Stimulated activated CD8-positive, alpha-beta memory T cell treated with anti-CD3 and anti-CD28 coated beads, Interleukin-7, amount 100 ng/mL, for 1 hour (primary cell): ENCODE results near the gene OR4D2.
A peak's percentile ranks its signal among the peaks of the same experiment; 100 is the strongest.
"Not testable (repeated sequence)": the region's sequence is repeated elsewhere in the genome, so short reads cannot be mapped to it uniquely, and the experiment has no call there.

Source experiments
- DNase-seq, 2 donors: peaks; one replicate each; pipeline ENCODE4 v3.0.0-alpha.2; 2020; ENCODE audit warnings: low read depth in 2 of 2

The OR4D2 gene

GRCh38 chr17:58166682-58167081 is at the start of gene OR4D2:
Gene OR4D2, plus strand, starts transcription at chr17:58166982. Its CDS starts 2,674 bp downstream, at chr17:58169656.
- no peak for DNase-seq

DNA sequence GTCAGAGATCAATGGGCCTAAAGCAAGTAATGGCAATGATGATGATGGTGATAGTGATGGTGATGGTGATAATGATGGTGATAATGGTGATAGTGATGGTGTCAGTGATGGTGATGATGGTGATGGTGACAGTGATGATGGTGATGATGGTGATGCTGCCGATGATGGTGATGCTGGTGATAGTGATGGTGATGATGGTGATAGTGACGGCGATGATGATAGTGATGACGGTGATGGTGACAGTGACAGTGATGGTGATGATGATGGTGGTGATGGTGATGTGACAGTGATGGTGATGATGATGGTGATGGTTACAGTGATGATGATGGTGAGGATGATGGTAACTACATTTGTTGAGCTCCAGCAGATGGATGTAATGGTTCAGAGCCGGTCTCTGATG is 49.4 kb upstream of the OR4D2 start:
- DNase-seq = no peak

DNA sequence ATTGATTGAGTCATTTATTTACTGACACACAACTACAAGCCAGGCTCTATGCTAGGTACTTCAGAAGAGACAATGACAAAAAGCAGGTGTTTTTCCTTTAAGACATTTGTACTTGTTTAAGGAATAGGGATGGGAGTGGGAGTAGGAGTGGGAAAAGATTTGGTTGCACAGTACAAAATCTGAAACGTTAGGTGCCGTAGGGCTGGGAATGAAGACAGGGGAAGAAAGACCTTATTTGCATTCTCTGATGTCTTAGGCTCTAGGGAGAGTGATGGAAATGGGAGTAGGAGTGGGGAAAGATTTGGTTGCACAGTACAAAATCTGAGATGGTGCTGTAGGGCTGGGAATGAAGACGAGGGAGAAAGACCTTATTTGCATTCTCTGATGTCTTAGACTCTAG is 47.3 kb upstream of the OR4D2 start:
- no peak for DNase-seq

- no peak for DNase-seq
These were observed 46.5 kb upstream of the OR4D2 start for GRCh38 chr17:58120195-58120822.

- DNase-seq = peak in 1 of 2 donors; percentile 5
These were observed 44.9 kb upstream of the OR4D2 start for GRCh38 chr17:58121925-58122324.

DNA sequence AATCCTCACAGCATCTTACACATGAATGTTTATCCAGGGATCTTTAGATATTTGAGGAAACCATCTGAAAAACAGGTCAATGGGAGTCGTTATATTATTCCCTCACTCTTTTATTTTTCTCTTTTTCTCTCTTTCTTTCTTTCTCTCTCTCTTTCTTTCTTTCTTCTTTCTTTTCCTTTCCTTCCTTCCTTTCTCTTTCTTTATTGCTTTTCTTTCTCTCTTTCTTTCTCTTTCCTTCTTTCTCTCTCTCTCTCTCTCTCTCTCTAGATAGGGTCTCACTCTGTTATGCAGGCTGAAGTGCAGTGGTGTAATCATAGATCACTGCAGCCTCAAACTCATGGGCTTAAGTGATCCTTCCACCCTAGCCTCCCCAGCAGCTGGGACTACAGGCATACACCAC is 38.9 kb upstream of the OR4D2 start:
- no peak for DNase-seq

- not testable (repeated sequence) for DNase-seq
These were observed 34.1 kb upstream of the OR4D2 start for GRCh38 chr17:58132697-58133096.

DNA sequence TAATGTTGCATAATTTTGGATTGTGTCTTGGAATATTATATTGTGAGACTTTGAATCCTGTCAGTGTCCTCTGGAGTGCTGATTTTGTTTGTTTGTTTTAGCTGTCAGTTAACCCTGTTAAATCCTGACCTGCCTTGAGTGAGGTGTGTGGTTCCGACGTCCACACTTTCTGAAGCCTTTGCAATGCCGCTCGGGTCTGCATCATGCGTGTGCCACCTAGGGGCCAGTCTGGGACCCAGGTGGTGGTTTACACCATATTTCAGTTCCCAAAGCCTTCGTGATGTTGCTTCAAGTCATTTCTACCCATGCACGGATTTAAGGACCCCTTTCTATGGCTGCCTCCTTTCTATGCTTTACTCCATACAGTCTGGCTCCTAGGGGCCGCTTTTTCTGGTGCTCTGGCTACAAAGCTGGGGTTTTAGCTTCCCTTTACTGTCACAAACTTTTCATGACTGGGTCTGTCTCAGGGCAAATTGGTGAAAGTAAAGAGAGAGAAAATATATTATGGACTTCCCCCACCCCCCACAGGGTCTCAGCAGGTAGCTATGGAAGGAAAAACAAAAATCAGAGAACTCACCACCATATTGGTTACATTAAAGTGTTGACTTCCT is 30.0 kb upstream of the OR4D2 start:
- DNase-seq = no peak

DNA sequence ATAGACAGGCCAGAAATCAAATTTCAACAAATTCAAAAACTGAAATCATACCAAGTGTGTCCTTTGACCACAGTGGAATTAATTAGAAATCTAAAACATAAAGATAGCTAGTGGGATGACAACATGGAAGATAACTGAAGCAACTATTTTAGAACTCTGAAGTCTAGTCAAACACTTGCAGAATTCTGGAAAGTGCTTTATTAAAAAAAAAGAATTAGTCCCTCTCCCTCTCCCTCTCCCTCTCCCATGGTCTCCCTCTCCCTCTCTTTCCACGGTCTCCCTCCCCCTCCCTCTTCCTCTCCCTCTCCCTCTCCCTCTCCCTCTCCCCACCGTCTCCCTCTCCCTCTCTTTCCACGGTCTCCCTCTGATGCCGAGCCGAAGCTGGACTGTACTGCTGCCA is 25.3 kb upstream of the OR4D2 start:
- DNase-seq = no peak

GRCh38 chr17:58143335-58143734 is 23.4 kb upstream of the OR4D2 start:
- not testable (repeated sequence) for DNase-seq

DNA sequence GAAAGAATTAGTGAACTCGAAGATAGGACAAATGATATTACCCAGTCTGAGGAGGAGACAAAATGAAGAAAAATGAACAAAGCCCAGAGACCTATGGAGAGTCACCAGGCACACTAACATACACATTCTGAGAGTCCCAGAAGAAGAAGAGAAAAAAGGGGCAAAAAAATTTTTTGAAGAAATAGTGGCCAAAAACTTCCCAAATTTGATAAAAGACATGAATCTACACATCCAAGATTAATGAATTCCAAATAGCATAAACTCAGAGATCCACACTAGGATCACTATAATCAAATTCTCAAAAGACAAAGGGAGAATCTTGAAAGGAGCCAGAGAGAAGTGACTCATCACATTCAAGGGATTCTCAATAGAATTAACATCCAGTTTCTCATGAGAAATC is 22.0 kb upstream of the OR4D2 start:
- no peak for DNase-seq

DNA sequence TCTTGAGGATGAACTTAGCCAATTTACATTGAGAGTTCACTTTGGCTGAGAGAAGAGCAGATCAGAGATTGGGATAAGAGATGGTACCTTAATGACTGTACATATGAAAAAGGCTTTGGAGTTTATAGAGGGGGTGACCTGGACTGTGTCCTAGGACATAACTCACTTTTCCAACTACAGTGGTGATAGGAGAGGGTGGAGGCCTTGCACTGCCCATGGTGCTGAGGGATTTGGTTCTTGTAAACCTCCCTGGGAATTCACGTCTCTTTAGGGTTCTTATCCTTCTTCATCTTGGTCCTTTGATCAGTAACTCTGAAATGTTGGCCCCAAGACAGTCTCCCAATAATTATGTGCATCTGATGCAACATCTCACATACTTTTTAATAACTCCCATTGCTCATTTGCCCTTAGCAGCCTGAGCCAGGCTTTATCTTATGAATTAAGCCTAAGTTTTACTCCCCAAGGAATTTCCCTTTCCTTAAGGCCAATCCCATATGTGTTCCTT is 18.8 kb upstream of the OR4D2 start, which contains the start of gene OR4D1:
Gene OR4D1, plus strand, starts transcription at position 455 of the 505 bp plus-strand sequence. CDS start 6,770 bp downstream, outside the sequence.
- DNase-seq = no peak

GRCh38 chr17:58148609-58149008 is 18.2 kb upstream of the OR4D2 start:
- no peak for DNase-seq

- DNase-seq = no peak
These were observed 16.4 kb upstream of the OR4D2 start for GRCh38 chr17:58150394-58150793.

DNA sequence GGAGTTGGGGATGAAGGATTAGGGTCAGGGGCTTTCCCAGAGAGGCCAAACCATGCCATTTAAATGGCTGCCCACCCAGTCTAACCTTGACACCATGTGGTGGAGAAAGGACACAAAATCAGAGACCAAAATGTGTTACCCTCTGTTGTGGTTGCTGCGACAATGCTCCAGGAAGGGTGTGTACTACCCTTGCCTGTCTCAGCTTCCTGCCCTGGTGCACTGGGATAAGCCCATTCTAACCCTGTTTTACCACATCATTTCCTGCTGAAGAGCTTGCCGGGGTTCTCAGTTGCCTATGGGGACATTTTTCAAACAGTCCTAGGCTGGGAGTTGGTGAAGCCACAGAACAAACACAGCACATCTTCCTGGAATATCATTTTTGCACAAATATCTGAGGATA is 13.7 kb upstream of the OR4D2 start:
- DNase-seq = peak; percentile 10 to 19

GRCh38 chr17:58153671-58154070 is 13.1 kb upstream of the OR4D2 start:
- DNase-seq = no peak

GRCh38 chr17:58156839-58157803 is 9.7 kb upstream of the OR4D2 start:
- peak; percentile 4 to 15 for DNase-seq

DNA sequence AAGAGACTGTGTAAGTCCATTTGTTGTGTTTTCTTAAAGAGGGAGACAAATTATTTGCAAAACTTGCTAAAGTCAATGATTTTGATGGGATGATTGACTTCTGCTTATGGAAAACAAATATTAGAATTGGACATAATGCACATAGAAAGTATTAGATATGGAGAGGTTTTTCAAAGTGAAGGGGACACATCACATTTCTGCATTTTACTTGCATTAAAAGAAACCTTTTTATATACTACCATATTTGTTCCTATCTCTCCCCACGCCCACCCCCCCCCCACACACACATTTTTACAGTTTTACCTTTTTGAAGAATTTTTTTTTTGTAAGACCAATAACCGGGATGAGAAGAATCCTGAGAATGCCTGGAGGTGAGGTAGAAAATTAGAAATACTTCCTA is 8.6 kb upstream of the OR4D2 start:
- DNase-seq = no peak

DNA sequence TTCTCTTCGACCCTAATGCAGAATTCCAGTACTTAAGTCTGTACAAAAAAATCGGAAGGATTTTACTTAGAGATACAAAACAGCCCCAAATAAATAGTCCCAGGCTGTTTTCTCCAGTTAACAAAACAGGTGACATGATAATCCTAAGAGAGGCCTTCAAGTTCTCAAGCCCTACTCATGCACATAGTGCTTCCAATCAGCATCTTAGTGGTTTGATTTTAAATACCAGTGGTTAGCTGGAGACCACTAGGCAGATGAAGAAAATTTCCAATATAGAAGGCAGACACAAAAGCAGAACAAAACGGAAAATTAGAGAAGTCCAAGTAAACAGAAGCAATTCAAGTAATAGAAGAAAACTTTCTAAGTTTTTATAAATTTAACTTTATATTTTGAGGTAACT is 5.2 kb upstream of the OR4D2 start:
- DNase-seq = no peak

DNA sequence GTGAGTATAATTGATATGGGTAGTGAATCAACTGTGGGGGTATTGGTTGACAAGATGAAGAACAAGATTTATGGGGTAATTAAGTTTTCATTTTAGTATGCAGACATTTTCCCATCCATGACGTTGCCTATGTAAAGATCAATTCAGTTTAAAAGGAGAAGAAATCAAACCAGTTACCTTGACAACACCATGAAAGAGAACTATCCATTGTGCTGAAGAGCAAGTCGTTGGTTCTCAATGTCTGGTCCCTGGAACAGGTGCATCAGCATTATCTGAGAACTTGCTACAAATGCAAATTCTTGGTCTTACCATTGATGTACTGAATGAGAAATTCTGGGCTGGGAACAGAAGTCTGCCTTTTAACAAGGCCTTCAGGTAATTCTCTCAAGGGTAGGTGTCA is 801 bp upstream of the OR4D2 start:
- DNase-seq = no peak

DNA sequence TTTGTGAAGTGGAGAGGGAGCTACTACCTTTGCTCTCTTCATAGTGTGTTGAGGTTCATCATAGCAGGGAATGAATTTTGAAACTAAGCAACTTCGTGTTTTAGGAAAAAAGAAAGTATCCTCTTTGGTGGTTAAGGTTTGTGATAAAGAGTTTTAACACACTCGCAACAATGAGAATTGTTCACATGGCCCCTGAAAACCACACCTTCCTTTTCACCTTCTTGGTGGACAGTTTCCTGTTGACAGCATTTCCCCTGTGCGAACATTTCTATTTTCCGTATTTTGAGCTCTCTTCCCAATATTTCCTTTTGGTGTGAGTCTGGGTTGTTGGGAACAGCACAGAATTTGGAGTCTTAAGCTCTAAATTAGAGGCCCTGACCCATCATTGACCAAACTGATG is 3.8 kb downstream of the OR4D2 start:
- no peak for DNase-seq

GRCh38 chr17:58172369-58173071 is 5.7 kb downstream of the OR4D2 start:
- no peak for DNase-seq
